ENCODE measurements around the gene SF3B1.
A peak's percentile ranks its signal among the peaks of the same experiment; 100 is the strongest.
"Not testable (repeated sequence)": the region's sequence is repeated elsewhere in the genome, so short reads cannot be mapped to it uniquely, and the experiment has no call there.

SF3B1 gene

DNA sequence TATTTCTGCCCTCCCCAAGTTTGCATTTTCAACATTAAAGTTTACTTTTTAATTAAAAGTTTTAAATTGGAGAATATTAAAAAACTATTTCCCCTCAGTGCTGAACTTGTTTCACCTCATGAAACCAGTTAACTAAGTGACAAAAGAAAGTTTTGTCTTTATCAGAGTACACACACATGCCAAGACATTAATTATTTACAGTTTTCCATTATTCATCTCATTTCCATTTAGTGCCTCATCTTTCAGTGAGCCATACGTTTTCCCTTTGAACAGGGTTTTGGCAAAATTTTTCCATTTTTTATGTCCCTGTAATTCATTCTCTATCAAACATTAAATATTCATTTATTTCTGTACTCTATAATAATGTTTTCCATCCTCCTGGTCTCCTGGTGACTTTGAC is 53.2 kb downstream of the SF3B1 start:
- DNase-seq (ENCODE audit: low spot score) = no peak

DNA sequence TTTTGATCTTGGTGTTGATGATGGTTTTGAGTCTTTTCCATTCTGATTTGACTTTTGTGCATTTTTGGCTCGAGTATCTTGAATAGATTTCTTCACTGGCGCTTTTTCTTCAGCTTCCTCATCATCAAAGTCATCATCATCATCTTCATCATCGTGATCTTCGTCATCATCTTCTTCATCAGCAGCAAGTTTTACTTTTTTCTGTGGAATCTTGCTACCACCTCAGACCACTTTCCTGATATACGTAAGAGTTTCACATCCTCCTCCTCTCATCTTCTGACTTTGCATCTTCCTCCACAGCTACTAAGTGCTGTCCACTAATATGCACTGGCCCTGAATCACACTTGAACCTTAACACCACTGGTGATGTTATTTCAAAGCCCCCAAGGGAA is 54.9 kb downstream of the SF3B1 start:
- not testable (repeated sequence) for H3K9me3 ChIP-seq (ENCODE audit: severe bottlenecking); ATAC-seq (ENCODE audit: low read depth); H3K27ac ChIP-seq (ENCODE audit: poor library complexity, severe bottlenecking); H3K4me3 ChIP-seq (ENCODE audit: severe bottlenecking); H3K4me1 ChIP-seq (ENCODE audit: insufficient read depth, poor library complexity, severe bottlenecking); DNase-seq (ENCODE audit: low spot score); H3K36me3 ChIP-seq (ENCODE audit: low read depth); H3K27me3 ChIP-seq (ENCODE audit: insufficient read depth, poor library complexity, severe bottlenecking)

More for the DNA sequence above, 53.2 kb downstream of the SF3B1 start:
- no peaks in the 10 kb centered on the region for H3K4me1 ChIP-seq (ENCODE audit: insufficient read depth, poor library complexity, severe bottlenecking)
- TF ChIP-seq, protein P1, sequence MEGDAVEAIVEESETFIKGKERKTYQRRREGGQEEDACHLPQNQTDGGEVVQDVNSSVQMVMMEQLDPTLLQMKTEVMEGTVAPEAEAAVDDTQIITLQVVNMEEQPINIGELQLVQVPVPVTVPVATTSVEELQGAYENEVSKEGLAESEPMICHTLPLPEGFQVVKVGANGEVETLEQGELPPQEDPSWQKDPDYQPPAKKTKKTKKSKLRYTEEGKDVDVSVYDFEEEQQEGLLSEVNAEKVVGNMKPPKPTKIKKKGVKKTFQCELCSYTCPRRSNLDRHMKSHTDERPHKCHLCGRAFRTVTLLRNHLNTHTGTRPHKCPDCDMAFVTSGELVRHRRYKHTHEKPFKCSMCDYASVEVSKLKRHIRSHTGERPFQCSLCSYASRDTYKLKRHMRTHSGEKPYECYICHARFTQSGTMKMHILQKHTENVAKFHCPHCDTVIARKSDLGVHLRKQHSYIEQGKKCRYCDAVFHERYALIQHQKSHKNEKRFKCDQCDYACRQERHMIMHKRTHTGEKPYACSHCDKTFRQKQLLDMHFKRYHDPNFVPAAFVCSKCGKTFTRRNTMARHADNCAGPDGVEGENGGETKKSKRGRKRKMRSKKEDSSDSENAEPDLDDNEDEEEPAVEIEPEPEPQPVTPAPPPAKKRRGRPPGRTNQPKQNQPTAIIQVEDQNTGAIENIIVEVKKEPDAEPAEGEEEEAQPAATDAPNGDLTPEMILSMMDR (IDR thresholded peaks at IDR 0.05; ENCODE audit: poor library complexity, severe bottlenecking) = no peak
- H3K36me3 ChIP-seq (ENCODE audit: low read depth) = no peaks in the 10 kb centered on the region
- H3K27ac ChIP-seq (ENCODE audit: poor library complexity, severe bottlenecking) = no peak overlapping the region
- H3K27me3 ChIP-seq (ENCODE audit: insufficient read depth, poor library complexity, severe bottlenecking) = no peaks in the 10 kb centered on the region
- H3K4me3 ChIP-seq (ENCODE audit: severe bottlenecking) = no peak overlapping the region
- no peak for ATAC-seq (ENCODE audit: low read depth)
- H3K9me3 ChIP-seq (ENCODE audit: severe bottlenecking) = no peaks in the 10 kb centered on the region

DNA sequence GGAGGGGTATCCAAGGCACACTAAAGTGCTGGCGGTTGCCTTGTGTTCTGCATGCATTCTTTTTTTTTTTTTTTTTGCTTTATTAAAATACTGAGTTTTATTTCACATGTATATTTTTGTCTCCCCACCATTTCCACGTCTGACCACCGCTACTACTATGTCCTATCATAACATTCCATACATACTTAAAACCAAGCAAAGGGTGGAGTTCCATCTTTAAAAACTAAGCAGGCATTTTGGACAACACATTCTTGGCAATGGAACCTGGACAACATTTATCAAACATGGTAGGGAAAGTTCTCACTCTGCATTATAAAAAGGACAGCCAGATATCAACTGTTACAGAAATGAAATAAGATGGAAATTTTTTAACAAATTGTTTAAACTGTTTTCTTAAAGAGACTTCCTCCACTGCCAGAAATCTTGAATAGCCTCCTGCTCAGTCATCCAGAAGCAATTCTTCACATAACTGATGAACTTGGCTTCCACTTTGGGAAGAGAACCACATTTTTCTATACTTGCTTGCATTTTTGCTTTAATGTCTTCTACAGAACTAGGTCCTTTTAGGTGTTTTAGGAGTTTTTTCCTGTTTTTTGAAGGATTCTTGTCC is 55.4 kb downstream of the SF3B1 start:
- H3K27ac ChIP-seq (ENCODE audit: poor library complexity, severe bottlenecking); ATAC-seq (ENCODE audit: low read depth); H3K36me3 ChIP-seq (ENCODE audit: low read depth); H3K4me3 ChIP-seq (ENCODE audit: severe bottlenecking); H3K4me1 ChIP-seq (ENCODE audit: insufficient read depth, poor library complexity, severe bottlenecking); H3K27me3 ChIP-seq (ENCODE audit: insufficient read depth, poor library complexity, severe bottlenecking); H3K9me3 ChIP-seq (ENCODE audit: severe bottlenecking); DNase-seq (ENCODE audit: low spot score): not testable (repeated sequence)

DNA sequence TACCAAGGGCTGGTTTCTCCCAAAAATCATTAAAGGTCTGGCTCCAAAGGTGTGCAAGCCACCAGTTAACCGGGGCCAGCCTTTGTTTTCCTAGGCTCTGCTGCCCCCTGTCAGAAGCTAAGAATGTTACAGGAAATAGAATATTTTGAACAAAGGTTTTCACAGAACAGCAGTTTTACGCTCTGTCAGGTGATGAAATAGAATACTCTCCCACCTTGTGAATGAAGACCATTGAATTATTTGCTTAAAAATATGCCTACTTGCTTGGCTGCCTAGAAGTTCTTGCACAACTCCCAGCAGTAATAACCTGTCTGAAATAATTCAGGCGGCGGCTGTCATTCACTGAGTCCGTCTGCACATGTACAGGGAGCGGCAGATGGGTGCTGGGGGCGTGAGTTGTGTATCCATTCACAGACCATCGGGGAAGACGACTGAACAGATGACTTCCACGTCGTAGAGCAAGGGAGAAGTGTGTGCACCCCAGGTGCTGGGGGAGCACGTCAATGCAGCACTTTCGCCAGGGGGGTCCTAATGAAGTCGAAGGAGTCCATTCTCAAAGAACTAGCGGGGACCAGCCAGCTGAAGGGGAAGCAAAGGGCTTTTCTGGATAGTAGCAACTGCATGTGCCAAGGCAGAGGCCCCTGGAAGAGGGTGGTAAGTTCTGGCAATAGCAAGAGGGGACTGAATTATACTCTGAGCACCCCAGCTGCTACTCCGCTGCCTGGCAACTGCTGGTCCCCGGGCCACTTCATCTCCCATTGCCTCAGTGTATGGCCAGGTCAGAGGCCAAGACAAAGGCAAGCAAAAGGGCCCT is 56.1 kb downstream of the SF3B1 start:
- H3K9me3 ChIP-seq (ENCODE audit: severe bottlenecking) = no peaks in the 10 kb centered on the region
- no peaks in the 10 kb centered on the region for H3K36me3 ChIP-seq (ENCODE audit: low read depth)
- H3K27ac ChIP-seq (ENCODE audit: poor library complexity, severe bottlenecking) = no peak overlapping the region
- no peak for DNase-seq (ENCODE audit: low spot score)
- H3K4me3 ChIP-seq (ENCODE audit: severe bottlenecking) = no peak overlapping the region
- H3K27me3 ChIP-seq (ENCODE audit: insufficient read depth, poor library complexity, severe bottlenecking) = no peaks in the 10 kb centered on the region
- no peaks in the 10 kb centered on the region for H3K4me1 ChIP-seq (ENCODE audit: insufficient read depth, poor library complexity, severe bottlenecking)
- TF ChIP-seq, protein P1 (IDR thresholded peaks at IDR 0.05; ENCODE audit: poor library complexity, severe bottlenecking) = peak; percentile 88
- ATAC-seq (ENCODE audit: low read depth) = peak; percentile 69

DNA sequence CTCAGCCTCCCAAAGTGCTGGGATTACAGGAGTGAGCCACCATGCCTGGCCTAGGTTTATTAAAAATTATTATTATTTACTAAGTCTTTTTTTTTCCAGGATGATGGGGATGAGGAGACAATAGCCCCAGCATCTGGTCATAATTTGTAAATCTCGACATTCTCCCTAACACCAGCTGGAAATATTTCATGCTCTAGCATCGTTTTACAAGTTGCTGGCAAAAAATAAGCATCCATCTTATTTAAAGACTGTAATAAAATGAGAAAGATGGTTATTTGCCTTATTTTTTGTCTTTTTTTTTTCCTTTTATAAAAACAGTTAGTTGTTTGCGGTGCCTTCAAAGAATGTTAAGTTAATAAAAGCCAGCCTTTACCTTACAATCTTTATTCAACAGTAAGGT is 56.7 kb downstream of the SF3B1 start:
- no peaks in the 10 kb centered on the region for H3K27me3 ChIP-seq (ENCODE audit: insufficient read depth, poor library complexity, severe bottlenecking)
- ATAC-seq (ENCODE audit: low read depth) = no peak
- H3K4me3 ChIP-seq (ENCODE audit: severe bottlenecking) = no peak overlapping the region
- H3K4me1 ChIP-seq (ENCODE audit: insufficient read depth, poor library complexity, severe bottlenecking) = no peaks in the 10 kb centered on the region
- DNase-seq (ENCODE audit: low spot score) = no peak
- no peaks in the 10 kb centered on the region for H3K9me3 ChIP-seq (ENCODE audit: severe bottlenecking)
- no peaks in the 10 kb centered on the region for H3K36me3 ChIP-seq (ENCODE audit: low read depth)
- TF ChIP-seq, protein P1 (IDR thresholded peaks at IDR 0.05; ENCODE audit: poor library complexity, severe bottlenecking) = no peak
- H3K27ac ChIP-seq (ENCODE audit: poor library complexity, severe bottlenecking) = no peak overlapping the region

DNA sequence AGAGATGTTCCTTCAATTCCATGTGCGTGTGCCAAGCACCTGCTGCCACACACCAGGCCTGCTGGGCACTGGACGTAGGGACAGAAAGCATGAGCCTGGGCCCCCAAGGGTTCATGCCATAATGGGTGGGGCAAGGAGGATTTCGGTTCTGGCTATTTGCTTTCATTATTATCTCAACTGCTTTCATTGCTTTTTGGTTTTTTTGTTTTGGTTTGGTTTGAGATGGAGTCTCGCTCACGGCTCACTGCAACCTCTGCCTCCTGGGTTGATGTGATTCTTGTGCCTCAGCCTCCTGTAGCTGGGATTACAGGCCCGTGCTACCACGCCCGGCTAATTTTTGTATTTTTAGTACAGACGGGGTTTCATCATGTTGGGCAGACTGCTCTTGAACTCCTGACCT is 57.2 kb downstream of the SF3B1 start:
- no peaks in the 10 kb centered on the region for H3K9me3 ChIP-seq (ENCODE audit: severe bottlenecking)
- H3K4me3 ChIP-seq (ENCODE audit: severe bottlenecking) = no peak overlapping the region
- no peak for ATAC-seq (ENCODE audit: low read depth)
- no peaks in the 10 kb centered on the region for H3K36me3 ChIP-seq (ENCODE audit: low read depth)
- no peaks in the 10 kb centered on the region for H3K27me3 ChIP-seq (ENCODE audit: insufficient read depth, poor library complexity, severe bottlenecking)
- TF ChIP-seq, protein P1 (IDR thresholded peaks at IDR 0.05; ENCODE audit: poor library complexity, severe bottlenecking) = no peak
- no peaks in the 10 kb centered on the region for H3K4me1 ChIP-seq (ENCODE audit: insufficient read depth, poor library complexity, severe bottlenecking)
- H3K27ac ChIP-seq (ENCODE audit: poor library complexity, severe bottlenecking) = no peak overlapping the region
- DNase-seq (ENCODE audit: low spot score) = no peak

Data from RWPE2 (cell line).